IMR-90 (cell line): ENCODE data around the gene RERE. TPM values are rescaled to one million over a fixed set of nuclear protein-coding genes. Genes with fewer than 3 reads are reported as not detected.

Experiments
- ATAC-seq: fragments of 200-7000 bp; cut with Tn5 transposase; 2 replicates; pipeline ENCODE4 v1.9.1; 2020; ENCODE audit warnings: low read depth, mild to moderate bottlenecking, moderate library complexity
- BruUV-seq: library from RNA; stranded (reverse); fragments of 400-500 nt; replicated peaks from 2 replicates; lab custom pipeline; 2021; lab: Mats Ljungman, UMichigan
- CTCF ChIA-PET: fragments of 300-600 bp; formaldehyde crosslinking; extraction: SDS; loops from one replicate; lab custom pipeline; 2021; ENCODE audit warnings: antibody characterized with exemption; lab: Yijun Ruan, JAX
- POLR2A ChIA-PET: fragments of 300-600 bp; sonication (Branson Sonifier 250); formaldehyde crosslinking; loops from one replicate; lab custom pipeline; 2022; ENCODE audit warnings: antibody characterized with exemption; ENCODE audit not compliant: unreplicated experiment; lab: Charles Lee
- DNase-seq: peaks from one replicate; pipeline ENCODE4 v3.0.0; 2013
- H2AFZ ChIP-seq: replicated peaks from 2 replicates; pipeline ENCODE3; 2013; ENCODE audit warnings: low read length, mild to moderate bottlenecking; ENCODE audit not compliant: poor library complexity
- H2AK5ac ChIP-seq: 2 replicates; pipeline ENCODE4 v1.6.1; 2013; ENCODE audit warnings: low read depth, low read length, inconsistent platforms
- H2AK9ac ChIP-seq: replicated peaks from 2 replicates; pipeline ENCODE3; 2013; ENCODE audit warnings: mild to moderate bottlenecking, low read depth, low read length, moderate library complexity; ENCODE audit not compliant: poor library complexity
- H2BK120ac ChIP-seq: 2 replicates; pipeline ENCODE4 v1.6.1; 2013; ENCODE audit warnings: low read depth, low read length, inconsistent platforms
- H2BK15ac ChIP-seq: 3 replicates; pipeline ENCODE4 v1.6.1; 2013; ENCODE audit warnings: low read depth, low read length, inconsistent platforms
- H2BK20ac ChIP-seq: 2 replicates; pipeline ENCODE4 v1.6.1; 2013; ENCODE audit warnings: low read depth, mild to moderate bottlenecking, inconsistent platforms, low read length, moderate library complexity
- H2BK5ac ChIP-seq: 2 replicates; pipeline ENCODE4 v1.6.1; 2013; ENCODE audit warnings: mild to moderate bottlenecking, low read depth, low read length, inconsistent platforms; ENCODE audit not compliant: poor library complexity, severe bottlenecking
- H3K14ac ChIP-seq: replicated peaks from 2 replicates; pipeline ENCODE4 v1.6.1; 2013; ENCODE audit warnings: low read depth, low read length, inconsistent platforms
- H3K18ac ChIP-seq: 2 replicates; pipeline ENCODE4 v1.6.1; 2013; ENCODE audit warnings: low read depth, low read length, control low read depth
- H3K23ac ChIP-seq: 2 replicates; pipeline ENCODE4 v1.6.1; 2013; ENCODE audit warnings: low read depth, low read length, inconsistent platforms
- H3K27ac ChIP-seq: 2 replicates; pipeline ENCODE4 v1.5.1; 2013; ENCODE audit warnings: mild to moderate bottlenecking, control low read depth, low read length; ENCODE audit not compliant: insufficient read depth
- H3K27me3 ChIP-seq: 2 replicates; pipeline ENCODE4 v1.6.1; 2013; ENCODE audit warnings: low read length; ENCODE audit not compliant: control insufficient read depth, insufficient read depth
- H3K36me3 ChIP-seq: 2 replicates; pipeline ENCODE4 v1.6.1; 2013; ENCODE audit warnings: low read length, mixed read lengths; ENCODE audit not compliant: control insufficient read depth, insufficient read depth
- H3K4ac ChIP-seq: 2 replicates; pipeline ENCODE4 v1.6.1; 2013; ENCODE audit warnings: low read depth, low read length, inconsistent platforms
- H3K4me1 ChIP-seq: 2 replicates; pipeline ENCODE4 v1.6.1; 2013; ENCODE audit warnings: low read length, mixed read lengths; ENCODE audit not compliant: control insufficient read depth, insufficient read depth
- H3K4me2 ChIP-seq: 2 replicates; pipeline ENCODE4 v1.6.1; 2013; ENCODE audit warnings: low read depth, mild to moderate bottlenecking, control low read depth, low read length, moderate library complexity
- H3K4me3 ChIP-seq: 2 replicates; pipeline ENCODE4 v1.5.1; 2013; ENCODE audit warnings: low read depth, mild to moderate bottlenecking, control low read depth, low read length, moderate library complexity; ENCODE audit not compliant: insufficient read depth
- H3K56ac ChIP-seq: 2 replicates; pipeline ENCODE4 v1.6.1; 2013; ENCODE audit warnings: low read length, inconsistent platforms; ENCODE audit not compliant: insufficient read depth; ENCODE audit errors: extremely low read depth
- H3K79me1 ChIP-seq, 2 experiments: 2 replicates each; pipeline ENCODE4 v1.6.1; 2013; ENCODE audit warnings: low read length in 2 of 2, inconsistent platforms in 1 of 2, low read depth in 1 of 2
- H3K9ac ChIP-seq: 2 replicates; pipeline ENCODE4 v1.6.1; 2013; ENCODE audit warnings: low read depth, low read length, control low read depth
- H3K9me1 ChIP-seq: 2 replicates; pipeline ENCODE4 v1.6.1; 2013; ENCODE audit warnings: low read length, inconsistent platforms; ENCODE audit not compliant: insufficient read depth
- H3K9me3 ChIP-seq: 2 replicates; pipeline ENCODE4 v1.6.1; 2013; ENCODE audit warnings: low read length; ENCODE audit not compliant: control insufficient read depth, insufficient read depth
- H4K20me1 ChIP-seq: 2 replicates; pipeline ENCODE4 v1.6.1; 2013; ENCODE audit warnings: low read length, inconsistent platforms; ENCODE audit not compliant: insufficient read depth
- H4K5ac ChIP-seq: 2 replicates; pipeline ENCODE4 v1.6.1; 2013; ENCODE audit warnings: mild to moderate bottlenecking, low read depth, low read length, control low read depth
- H4K8ac ChIP-seq, 2 experiments: 2 replicates each; pipeline ENCODE4 v1.6.1; 2013; ENCODE audit warnings: low read depth in 2 of 2, low read length in 2 of 2, control low read depth in 1 of 2, inconsistent platforms in 1 of 2
- H4K91ac ChIP-seq: 2 replicates; pipeline ENCODE4 v1.6.1; 2013; ENCODE audit warnings: low read depth, low read length, inconsistent platforms; ENCODE audit not compliant: insufficient read depth
- CEBPB ChIP-seq: IDR thresholded peaks from 2 replicates; pipeline ENCODE4 v1.6.1; 2012; ENCODE audit warnings: low read depth, low read length, improper control_type of control experiment
- MAFK ChIP-seq: IDR thresholded peaks from 2 replicates; pipeline ENCODE4 v1.6.1; 2012; ENCODE audit warnings: low read depth, low read length, improper control_type of control experiment
- WGBS, 2 experiments: methylation state at CpG; one replicate each; pipeline versions ENCODE4 v1.1.5 to v1.1.7; 2013; ENCODE audit warnings: missing lambda C conversion rate in 2 of 2; ENCODE audit not compliant: insufficient read length in 1 of 2; ENCODE audit errors: extremely low coverage in 2 of 2; 5-methylcytosine and 5-hydroxymethylcytosine counted together
- dilution Hi-C: fragments of 300-500 bp; cut with HindIII; formaldehyde crosslinking; loops from one replicate; pipeline ENCODE4 v1.14.3; 2018; ENCODE audit warnings: low sequenced_read_pairs; ENCODE audit not compliant: unreplicated experiment
- in situ Hi-C: fragments of 300-500 bp; cut with MboI; formaldehyde crosslinking; loops from 3 replicates; pipeline ENCODE4 v1.14.3; 2019; ENCODE audit warnings: low sequenced_read_pairs, inconsistent platforms, mixed read lengths
- intact Hi-C: fragments of 100-400 bp; cut with micrococcal nuclease; formaldehyde crosslinking; loops from 2 replicates; pipeline ENCODE4 v1.10.0; 2022
- polyA plus RNA-seq, 3 experiments: library from polyadenylated mRNA; depleted of rRNA; stranded (reverse); fragments of >200 nt; gene quantifications; 2 replicates each; pipeline ENCODE4 v1.2.3, GENCODE V29; 2012; ENCODE audit warnings: low replicate concordance in 1 of 3
- total RNA-seq: library from RNA; depleted of rRNA; stranded (reverse); fragments of >200 nt; gene quantifications from 2 replicates; pipeline ENCODE4 v1.2.3, GENCODE V29; 2012

RERE gene
- total and polyA plus RNA-seq, 2 of the 4 experiments (the other 2 are of a cell fraction), result 11.5 to 25.1 TPM

- H4K91ac ChIP-seq, result 0 out of 2 replicates have a peak overlapping the region, but pooled peaks have one; percentile 7
- H3K4ac ChIP-seq, result peak overlapping the region; percentile 65
- H3K4me2 ChIP-seq, result peak overlapping the region; percentile 32
- POLR2A ChIA-PET, result no interaction called here
- H3K4me3 ChIP-seq, result no peak overlapping the region
- in situ Hi-C loops, result no loop called here
- intact Hi-C loops, result loop anchor here (10.0 kb wide), 1 partner anchor 292 kb away; no protein-coding TSS in a partner anchor
- peak overlapping the region; percentile 22; the same call in 1 of the 2 replicates for H3K18ac ChIP-seq
- H3K36me3 ChIP-seq, result no peaks in the 10 kb centered on the region
- dilution Hi-C loops, result no loop called here
- BruUV-seq, result no TSS peak
- no peak overlapping the region for H3K56ac ChIP-seq
- ATAC-seq, result peak; percentile 3; the same call in 1 of the 2 replicates
- peak overlapping the region; percentile 7; the same call in 1 of the 2 replicates for H2BK120ac ChIP-seq
- no peak overlapping the region for H4K5ac ChIP-seq
- H2AK9ac ChIP-seq, result no peak overlapping the region
- 0 out of 2 replicates have a peak overlapping the region, but pooled peaks have one; percentile 2 for H3K9ac ChIP-seq
- CTCF ChIA-PET, result interaction anchor here (0.8 to 1.0 kb wide), 2 partner anchors 34 to 60 kb away, joined by 3 to 5 read pairs; no protein-coding TSS in a partner anchor
- no peak overlapping the region for H2BK20ac ChIP-seq
- TF ChIP-seq MAFK (0 out of 2 replicates have a peak, but pooled peaks have one; percentile 7), CEBPB (no peak)
- peak overlapping the region; percentile 61 for H2AK5ac ChIP-seq
- H2BK15ac ChIP-seq, result no peak overlapping the region
- H3K9me1 ChIP-seq, result peaks cover 38% of the 10 kb centered on the region
- no peak overlapping the region for H2AFZ ChIP-seq
- H3K79me1 ChIP-seq, result peaks cover 47 to 91% of the 10 kb centered on the region in 2 experiments
- H3K4me1 ChIP-seq, result peaks cover 40% of the 10 kb centered on the region
- H3K14ac ChIP-seq, result peak overlapping the region; percentile 56
- H3K27ac ChIP-seq, result no peak overlapping the region
- H3K9me3 ChIP-seq, result no peaks in the 10 kb centered on the region
- no peaks in the 10 kb centered on the region for H3K27me3 ChIP-seq
- H4K8ac ChIP-seq, result peak overlapping the region in 1 of 2 experiments; percentile 18; a peak in 1 of 4 replicates
- 40% methylated on average over 1 of the region's 5 CpGs; no CpG with 5 or more reads in 1 of the 2 experiments for WGBS, 2 experiments
- peaks cover 80% of the 10 kb centered on the region for H4K20me1 ChIP-seq
- H3K23ac ChIP-seq, result 0 out of 2 replicates have a peak overlapping the region, but pooled peaks have one; percentile 27
- H2BK5ac ChIP-seq, result peak overlapping the region; percentile 6
- peak; percentile 77 for DNase-seq
Observed at GRCh38 chr1:8666389-8667167, 150.9 kb downstream of the RERE start.
